ENCODE measurements around the gene MYLK.

MYLK gene

GRCh38 chr3:123584284-123584987, 299.7 kb downstream of the MYLK start:
- no peak for DNase-seq

DNA sequence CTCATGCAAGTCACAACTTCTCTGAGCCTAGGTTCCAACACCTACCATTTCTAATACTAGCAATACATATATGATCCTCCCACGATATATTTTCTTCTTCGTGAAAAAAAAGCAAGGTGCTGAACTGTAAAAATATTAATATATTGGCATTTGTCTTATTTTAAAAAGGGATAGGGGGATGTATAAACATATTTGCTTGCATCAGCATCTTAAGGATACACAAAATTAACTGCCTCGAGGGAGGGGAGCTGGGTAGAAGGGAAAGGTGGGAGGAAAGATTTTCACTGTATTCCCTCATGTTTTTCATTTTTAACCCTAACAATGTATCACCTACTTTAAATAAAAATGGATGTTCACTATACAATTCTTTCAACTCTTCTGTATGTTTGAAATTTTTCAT, 300.6 kb downstream of the MYLK start:
- DNase-seq = no peak

GRCh38 chr3:123582315-123582714, 301.8 kb downstream of the MYLK start:
- DNase-seq = no peak

GRCh38 chr3:123576122-123576521, 308.0 kb downstream of the MYLK start:
- no peak for DNase-seq

GRCh38 chr3:123571973-123572365, 312.2 kb downstream of the MYLK start:
- no peak for DNase-seq

GRCh38 chr3:123571264-123571972, 312.7 kb downstream of the MYLK start:
- no peak for DNase-seq

GRCh38 chr3:123568875-123569274, 315.3 kb downstream of the MYLK start:
- DNase-seq = no peak

DNA sequence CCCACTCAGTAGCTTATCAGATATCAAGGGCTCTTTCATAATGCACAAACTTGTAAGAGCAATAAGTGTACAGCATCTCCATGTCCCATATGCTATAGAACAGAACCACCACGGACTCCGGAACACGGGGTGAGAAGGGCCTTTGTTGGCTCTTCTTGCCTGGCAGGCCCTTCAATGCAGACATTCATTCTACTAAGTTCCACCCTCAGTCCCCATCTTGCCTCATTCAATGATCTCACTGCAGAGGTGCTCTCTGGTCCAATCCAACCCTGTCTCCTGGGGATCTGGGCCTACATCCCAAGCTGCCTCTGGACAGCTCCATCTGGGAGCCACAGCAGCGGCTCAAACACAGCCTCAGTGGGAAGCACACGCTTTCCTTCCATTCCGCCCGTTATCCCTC, 316.1 kb downstream of the MYLK start:
- DNase-seq = no peak

DNA sequence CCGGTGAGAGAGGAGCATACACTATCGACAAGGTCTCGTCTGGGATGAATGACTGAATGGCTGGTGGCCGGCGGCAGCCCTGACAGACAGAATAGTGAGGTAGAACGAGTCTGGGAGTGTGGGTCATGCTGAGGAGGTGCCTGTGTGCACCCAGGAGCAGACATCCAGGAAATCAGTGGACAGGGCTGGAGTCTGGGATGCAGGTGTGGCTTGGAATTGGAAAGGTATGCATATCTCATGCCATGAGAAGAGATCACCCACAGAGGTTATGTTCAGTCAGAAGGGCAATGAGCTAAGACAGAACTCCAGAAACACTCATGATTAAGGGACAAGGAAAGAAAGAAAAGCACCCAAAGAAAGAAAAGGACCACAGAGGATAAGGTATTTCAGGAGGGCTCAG, 320.1 kb downstream of the MYLK start:
- no peak for DNase-seq

DNA sequence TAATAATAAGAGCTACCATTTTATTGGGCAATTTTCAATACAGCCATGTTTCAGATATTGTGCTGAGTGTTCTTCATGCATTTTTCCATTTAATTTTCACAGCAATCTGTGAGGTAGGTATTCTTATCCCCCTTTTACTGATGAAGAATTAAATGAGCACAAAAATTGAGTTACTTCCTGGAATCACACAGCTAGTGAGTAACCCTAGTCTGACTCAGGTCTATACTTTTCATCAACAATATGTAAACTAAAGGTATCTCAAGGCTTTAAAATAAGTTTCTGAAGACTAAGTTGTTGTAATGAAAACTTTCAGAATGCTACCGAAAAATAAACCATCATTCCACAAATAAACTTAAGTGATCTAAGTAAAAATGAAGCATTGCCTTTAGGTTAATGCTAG, 321.6 kb downstream of the MYLK start:
- no peak for DNase-seq

DNA sequence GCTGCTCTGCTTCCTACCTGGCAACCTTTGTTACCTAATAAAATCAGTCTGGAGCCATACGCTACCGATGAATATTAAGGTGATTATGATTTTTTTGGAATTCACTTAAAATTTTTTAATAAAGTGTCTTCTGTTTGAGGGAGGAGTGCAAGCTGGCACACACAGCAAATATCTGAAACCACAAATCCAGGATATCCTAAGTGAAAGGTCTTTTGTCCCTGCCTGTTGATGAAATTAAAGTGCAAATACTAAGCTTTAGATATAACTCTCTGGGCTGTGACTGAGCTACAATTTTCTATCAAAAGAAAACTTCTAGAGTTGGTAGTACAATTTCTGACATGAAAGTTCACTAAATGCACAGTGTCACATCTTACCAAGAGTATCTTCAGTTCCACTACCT, 322.9 kb downstream of the MYLK start:
- no peak for DNase-seq

Measured in right hindlimb (tissue), 1 donor.